ENCODE measurements around the gene RPL31.

RPL31 gene

GRCh38 chr2:101001691-101002561, at the start of gene RPL31:
RPL31 (plus strand) TSS chr2:101002289; CDS start chr2:101002702, 413 bp downstream.
- peak; percentile 99 for DNase-seq

- no peak for DNase-seq
Observed at GRCh38 chr2:100952512-100952911, 49.6 kb upstream of the RPL31 start.

- no peak for DNase-seq
Observed at GRCh38 chr2:100953406-100954043, 48.6 kb upstream of the RPL31 start.

GRCh38 chr2:100954044-100954420, 48.1 kb upstream of the RPL31 start:
- no peak for DNase-seq

GRCh38 chr2:100955226-100955625, 46.9 kb upstream of the RPL31 start:
- DNase-seq = no peak

GRCh38 chr2:100956081-100956480, 46.0 kb upstream of the RPL31 start:
- no peak for DNase-seq

GRCh38 chr2:100957996-100958653, 44.0 kb upstream of the RPL31 start:
- no peak for DNase-seq

- no peak for DNase-seq
Observed at GRCh38 chr2:100959225-100959880, 42.7 kb upstream of the RPL31 start.

- no peak for DNase-seq
Observed at GRCh38 chr2:100960688-100961087, 41.4 kb upstream of the RPL31 start.

GRCh38 chr2:100962366-100963025, 39.6 kb upstream of the RPL31 start:
- DNase-seq = no peak

GRCh38 chr2:100963026-100963375, 39.1 kb upstream of the RPL31 start:
- no peak for DNase-seq

GRCh38 chr2:100964222-100964621, 37.9 kb upstream of the RPL31 start:
- no peak for DNase-seq

- DNase-seq = no peak
Observed at GRCh38 chr2:100964681-100965169, 37.4 kb upstream of the RPL31 start.

- DNase-seq = no peak
Observed at GRCh38 chr2:100965596-100965995, 36.5 kb upstream of the RPL31 start.

GRCh38 chr2:100967716-100968115, 34.4 kb upstream of the RPL31 start:
- DNase-seq = no peak

GRCh38 chr2:100968146-100969145, 33.6 kb upstream of the RPL31 start:
- no peak for DNase-seq

- DNase-seq = no peak
Observed at GRCh38 chr2:100969998-100970397, 32.1 kb upstream of the RPL31 start.

- DNase-seq = no peak
Observed at GRCh38 chr2:100971221-100971620, 30.9 kb upstream of the RPL31 start.

GRCh38 chr2:100972452-100972851, 29.6 kb upstream of the RPL31 start:
- peak; percentile 40 for DNase-seq

- DNase-seq = no peak
Observed at GRCh38 chr2:100974712-100975520, 27.2 kb upstream of the RPL31 start.

- no peak for DNase-seq
Observed at GRCh38 chr2:100975521-100975785, 26.6 kb upstream of the RPL31 start.
